Upper lobe of left lung (tissue), 6 donors: ENCODE data around the gene PTPRD. TPM values are rescaled to one million over a fixed set of nuclear protein-coding genes. Genes with fewer than 3 reads are reported as not detected.

Experiments
- ATAC-seq, 2 donors: fragments of 200-7000 bp; cut with Tn5 transposase; one replicate each; pipeline ENCODE4 v1.9.1; 2022; ENCODE audit warnings: mild to moderate bottlenecking in 2 of 2, moderate library complexity in 2 of 2; ENCODE audit not compliant: low FRiP score in 2 of 2
- DNase-seq, 2 donors: peaks; one replicate each; pipeline ENCODE4 v3.0.0-alpha.2; 2019 to 2020
- H3K27ac ChIP-seq, 4 donors: fragments of 200-600 bp; sonication (generic); one replicate each; pipeline ENCODE4 v1.5.1; 2016 to 2019
- H3K27me3 ChIP-seq, 4 donors: fragments of 200-600 bp; sonication (generic); one replicate each; pipeline ENCODE4 v1.5.1; 2017 to 2019
- H3K36me3 ChIP-seq, 4 donors: fragments of 200-600 bp; sonication (generic); one replicate each; pipeline ENCODE4 v1.5.1; 2016 to 2019
- H3K4me1 ChIP-seq, 4 donors: fragments of 200-600 bp; sonication (generic); one replicate each; pipeline ENCODE4 v1.5.1; 2018 to 2019
- H3K4me3 ChIP-seq, 4 donors: fragments of 200-600 bp; sonication (generic); one replicate each; pipeline ENCODE4 v1.5.1; 2017 to 2019; ENCODE audit warnings: mild to moderate bottlenecking in 2 of 4, moderate library complexity in 1 of 4
- H3K9me3 ChIP-seq, 4 donors: fragments of 200-600 bp; sonication (generic); one replicate each; pipeline ENCODE4 v1.5.1; 2018 to 2019
- EP300 ChIP-seq, 4 donors: sonication (generic); formaldehyde crosslinking; IDR thresholded peaks; one replicate each; pipeline ENCODE4 v1.5.1; 2017; ENCODE audit warnings: antibody characterized with exemption in 4 of 4, control low read depth in 2 of 4
- POLR2A ChIP-seq, 4 donors: fragments of 450-650 bp; IDR thresholded peaks; one replicate each; pipeline ENCODE4 v1.5.1; 2016 to 2017; ENCODE audit warnings: antibody characterized with exemption in 4 of 4, mild to moderate bottlenecking in 2 of 4
- POLR2AphosphoS5 ChIP-seq, 2 donors: sonication (generic); formaldehyde crosslinking; IDR thresholded peaks; one replicate each; pipeline ENCODE4 v1.5.1; 2017; ENCODE audit warnings: antibody characterized with exemption in 2 of 2
- WGBS, 2 donors: methylation state at CpG; one replicate each; pipeline ENCODE4 v1.1.5; 2017 to 2018; 5-methylcytosine and 5-hydroxymethylcytosine counted together
- total RNA-seq, 6 donors: library from RNA; depleted of rRNA in 4 of 6; stranded (reverse); fragments of >200 nt in 4 of 6; gene quantifications; one replicate each; pipeline versions ENCODE4 v1.1.0 to v1.2.1, GENCODE V29; 2016 to 2021
- TF ChIP-seq, protein P1 (sequence below), 6 experiments: fragments of 450-650 bp in 4 of 6; fragments of 200-600 bp in 2 of 6; sonication (generic) in 2 of 6; IDR thresholded peaks; one replicate each; pipeline ENCODE4 v1.5.1; 2016 to 2019; ENCODE audit warnings: antibody characterized with exemption in 6 of 6
- donor health status: DM: no; HTN: no; CAD: no; lungs with moderate emphysema.
- donor health status: DM: no; HTN: yes; CAD: no; lungs with severe emphysema.

The PTPRD gene
- total RNA-seq, 6 donors from 2014 or later = 7.4 to 46.1 (median 14.5) TPM

DNA sequence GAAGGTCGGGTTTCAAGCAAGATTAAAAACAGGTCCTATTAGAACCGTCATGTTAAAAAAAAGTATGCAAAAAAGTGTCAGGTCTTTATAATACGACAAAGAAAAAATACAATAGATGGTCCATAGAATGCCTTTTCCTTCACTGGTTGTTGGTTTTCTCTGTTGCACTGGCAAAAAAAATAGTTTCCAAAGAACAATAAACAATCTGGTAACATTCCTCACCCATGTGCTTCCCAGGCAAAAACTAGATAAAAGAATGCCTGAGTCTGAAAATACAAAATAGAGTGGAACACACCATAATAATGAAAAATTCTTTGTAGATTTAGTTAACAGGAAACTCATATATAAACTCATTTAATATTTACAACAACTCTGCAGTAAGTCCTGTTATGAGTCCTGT lies 2223.3 kb downstream of the PTPRD start:
- Histone ChIP-seq H3K36me3 (no peaks in the 10 kb centered on the region), H3K27ac (no peak overlapping the region), H3K9me3 (no peaks in the 10 kb centered on the region), H3K4me1 (no peaks in the 10 kb centered on the region), H3K4me3 (no peak overlapping the region), H3K27me3 (no peaks in the 10 kb centered on the region)
- TF ChIP-seq EP300 (IDR thresholded peaks at IDR 0.05) (no peak), POLR2AphosphoS5 (IDR thresholded peaks at IDR 0.05) (no peak), POLR2A (IDR thresholded peaks at IDR 0.05) (no peak)
- TF ChIP-seq, protein P1, sequence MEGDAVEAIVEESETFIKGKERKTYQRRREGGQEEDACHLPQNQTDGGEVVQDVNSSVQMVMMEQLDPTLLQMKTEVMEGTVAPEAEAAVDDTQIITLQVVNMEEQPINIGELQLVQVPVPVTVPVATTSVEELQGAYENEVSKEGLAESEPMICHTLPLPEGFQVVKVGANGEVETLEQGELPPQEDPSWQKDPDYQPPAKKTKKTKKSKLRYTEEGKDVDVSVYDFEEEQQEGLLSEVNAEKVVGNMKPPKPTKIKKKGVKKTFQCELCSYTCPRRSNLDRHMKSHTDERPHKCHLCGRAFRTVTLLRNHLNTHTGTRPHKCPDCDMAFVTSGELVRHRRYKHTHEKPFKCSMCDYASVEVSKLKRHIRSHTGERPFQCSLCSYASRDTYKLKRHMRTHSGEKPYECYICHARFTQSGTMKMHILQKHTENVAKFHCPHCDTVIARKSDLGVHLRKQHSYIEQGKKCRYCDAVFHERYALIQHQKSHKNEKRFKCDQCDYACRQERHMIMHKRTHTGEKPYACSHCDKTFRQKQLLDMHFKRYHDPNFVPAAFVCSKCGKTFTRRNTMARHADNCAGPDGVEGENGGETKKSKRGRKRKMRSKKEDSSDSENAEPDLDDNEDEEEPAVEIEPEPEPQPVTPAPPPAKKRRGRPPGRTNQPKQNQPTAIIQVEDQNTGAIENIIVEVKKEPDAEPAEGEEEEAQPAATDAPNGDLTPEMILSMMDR (IDR thresholded peaks at IDR 0.05) = no peak
- ATAC-seq (no peak), DNase-seq (no peak)
- 92 to 95% methylated on average over 3 of the region's 3 CpGs for WGBS, 2 donors

DNA sequence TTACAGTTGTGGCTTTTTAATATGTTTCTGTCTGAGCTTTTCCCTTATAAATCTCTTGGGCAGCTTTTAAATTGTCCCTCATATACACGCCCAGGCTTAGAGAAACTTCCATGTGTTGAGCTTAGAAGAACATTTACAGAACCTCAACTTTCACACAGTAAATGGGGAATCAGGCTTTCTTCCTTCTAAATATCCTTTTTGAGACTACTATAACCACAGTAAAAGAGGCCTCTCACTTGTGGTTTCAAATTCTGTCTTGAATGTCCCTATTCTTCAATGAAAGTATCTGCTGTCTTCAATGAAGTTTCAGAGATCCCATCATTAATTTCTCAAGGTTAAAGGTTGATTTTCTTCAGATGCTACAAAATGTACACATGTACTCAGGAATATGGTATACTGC lies 2224.7 kb downstream of the PTPRD start:
- no peaks in the 10 kb centered on the region for H3K27me3 ChIP-seq
- H3K4me1 ChIP-seq = no peaks in the 10 kb centered on the region
- no peak for TF ChIP-seq EP300 (IDR thresholded peaks at IDR 0.05)
- TF ChIP-seq, protein P1 (IDR thresholded peaks at IDR 0.05) = no peak
- TF ChIP-seq POLR2A (IDR thresholded peaks at IDR 0.05) = no peak
- TF ChIP-seq POLR2AphosphoS5 (IDR thresholded peaks at IDR 0.05) = no peak
- H3K9me3 ChIP-seq = no peaks in the 10 kb centered on the region
- no peaks in the 10 kb centered on the region for H3K36me3 ChIP-seq
- WGBS, 2 donors = 61 to 91% methylated on average over 1 of the region's 1 CpG
- DNase-seq (no peak), ATAC-seq (no peak)
- H3K27ac ChIP-seq = no peak overlapping the region
- H3K4me3 ChIP-seq = no peak overlapping the region

DNA sequence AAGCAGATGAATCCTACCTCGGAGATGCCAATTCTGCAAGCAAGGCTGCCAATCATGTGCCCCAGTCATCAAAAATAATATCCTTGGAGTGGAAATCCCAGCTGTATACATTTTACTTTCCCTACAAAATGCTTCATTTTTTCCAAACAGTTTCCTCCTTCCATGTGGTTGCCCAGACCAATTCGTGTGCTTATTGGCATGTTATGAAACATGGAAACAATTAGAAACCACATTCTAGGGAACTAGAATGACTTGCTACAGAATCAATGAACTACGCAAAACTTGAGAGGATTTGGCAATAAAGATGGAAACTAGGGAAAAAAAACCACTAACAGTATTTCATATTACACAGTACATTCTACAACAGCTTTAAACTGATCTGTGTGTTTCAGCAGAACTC lies 2228.7 kb downstream of the PTPRD start:
- Histone ChIP-seq H3K36me3 (no peaks in the 10 kb centered on the region), H3K4me1 (no peaks in the 10 kb centered on the region), H3K4me3 (no peak overlapping the region), H3K27me3 (no peaks in the 10 kb centered on the region), H3K9me3 (no peaks in the 10 kb centered on the region), H3K27ac (no peak overlapping the region)
- TF ChIP-seq, protein P1 (IDR thresholded peaks at IDR 0.05) = no peak
- TF ChIP-seq EP300 (IDR thresholded peaks at IDR 0.05) (no peak), POLR2AphosphoS5 (IDR thresholded peaks at IDR 0.05) (no peak), POLR2A (IDR thresholded peaks at IDR 0.05) (no peak)
- 74 to 89% methylated on average over 3 of the region's 3 CpGs for WGBS, 2 donors
- DNase-seq = no peak
- ATAC-seq = no peak

DNA sequence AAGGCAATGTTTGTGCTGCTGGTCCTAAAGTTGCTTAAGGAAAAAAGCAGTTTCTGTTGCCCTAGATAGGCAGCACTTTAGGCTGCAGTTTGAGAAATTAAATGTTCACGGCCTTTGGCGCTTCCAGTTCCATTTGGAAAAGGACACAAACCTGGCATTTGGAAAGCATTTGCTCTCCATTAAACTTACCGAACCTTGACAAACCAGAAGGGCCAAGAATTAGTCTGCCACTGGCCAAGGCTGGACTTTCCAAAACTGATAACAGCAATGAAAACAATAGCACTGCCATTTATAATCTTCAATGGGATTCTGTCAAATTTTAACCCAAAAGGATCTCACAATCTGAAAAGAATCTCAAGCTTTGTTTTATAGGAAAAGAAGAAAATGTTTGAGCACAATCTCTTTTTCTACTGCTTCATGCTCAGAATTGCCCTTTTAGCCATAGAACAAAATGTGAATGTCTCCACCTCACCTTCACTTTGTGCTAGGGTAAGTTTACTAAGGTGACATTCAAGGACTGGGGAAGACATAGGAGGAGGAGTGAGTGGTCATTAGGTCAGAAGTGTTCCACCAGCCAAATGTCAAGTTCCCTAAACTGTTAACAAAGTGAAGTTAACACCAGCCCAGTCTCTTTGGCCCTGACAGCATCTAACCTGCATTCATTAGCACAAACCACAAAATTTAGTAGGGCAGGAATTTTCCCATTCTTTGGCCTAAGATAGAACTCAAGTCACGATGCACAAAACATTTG lies 2229.8 kb downstream of the PTPRD start:
- TF ChIP-seq EP300 (IDR thresholded peaks at IDR 0.05) = no peak
- TF ChIP-seq POLR2AphosphoS5 (IDR thresholded peaks at IDR 0.05) = no peak
- TF ChIP-seq POLR2A (IDR thresholded peaks at IDR 0.05) = no peak
- TF ChIP-seq, protein P1 (IDR thresholded peaks at IDR 0.05) = no peak
- no peak for ATAC-seq

DNA sequence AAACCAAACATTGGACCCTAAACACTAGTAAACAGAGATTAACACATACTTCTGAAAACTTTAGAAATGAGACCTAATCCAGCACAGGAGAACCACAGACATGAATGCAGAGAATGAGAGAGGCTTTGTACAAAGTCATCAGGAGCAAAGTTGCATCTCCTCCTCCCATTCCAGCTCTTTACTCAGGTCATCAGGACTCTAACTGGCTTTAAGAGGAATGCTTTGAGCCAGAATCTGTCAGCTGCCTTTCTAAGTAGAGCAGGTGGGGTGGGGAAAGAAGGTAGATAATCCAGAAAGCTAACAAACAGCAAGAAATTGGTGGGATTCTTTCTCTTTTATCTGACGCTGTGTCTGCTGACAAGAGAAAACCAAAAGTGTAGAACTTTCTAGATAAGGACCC lies 2230.5 kb downstream of the PTPRD start:
- Histone ChIP-seq H3K27ac (no peak overlapping the region), H3K27me3 (no peaks in the 10 kb centered on the region), H3K36me3 (no peaks in the 10 kb centered on the region), H3K9me3 (no peaks in the 10 kb centered on the region), H3K4me3 (no peak overlapping the region), H3K4me1 (no peaks in the 10 kb centered on the region)
- TF ChIP-seq EP300 (IDR thresholded peaks at IDR 0.05) (no peak), POLR2AphosphoS5 (IDR thresholded peaks at IDR 0.05) (no peak), POLR2A (IDR thresholded peaks at IDR 0.05) (no peak)
- TF ChIP-seq, protein P1 (IDR thresholded peaks at IDR 0.05) = no peak
- no peak for DNase-seq
- 78 to 100% methylated on average over 1 of the region's 1 CpG for WGBS, 2 donors
- no peak for ATAC-seq

More for the DNA sequence above, 2229.8 kb downstream of the PTPRD start:
- H3K36me3 ChIP-seq = no peaks in the 10 kb centered on the region
- H3K4me3 ChIP-seq = no peak overlapping the region
- 73 to 79% methylated on average over 4 of the region's 4 CpGs for WGBS, 2 donors
- H3K27ac ChIP-seq = no peak overlapping the region
- no peak for DNase-seq
- H3K4me1 ChIP-seq = no peaks in the 10 kb centered on the region
- H3K27me3 ChIP-seq = no peaks in the 10 kb centered on the region
- no peaks in the 10 kb centered on the region for H3K9me3 ChIP-seq
